Tibial nerve (tissue), 4 donors: ENCODE measurements around the gene MRNIP. TPM values are rescaled to one million over a fixed set of nuclear protein-coding genes. Genes with fewer than 3 reads are reported as not detected.
A peak's percentile ranks its signal among the peaks of the same experiment; 100 is the strongest.

Source experiments
- DNase-seq, 2 donors: peaks; one replicate each; pipeline ENCODE4 v3.0.0-alpha.2; 2019; ENCODE audit warnings: low spot score in 2 of 2
- H3K27ac ChIP-seq, 4 donors: fragments of 200-600 bp; sonication (generic) in 3 of 4; one replicate each; pipeline ENCODE4 v1.5.1; 2017 to 2019; ENCODE audit warnings: mild to moderate bottlenecking in 1 of 4
- H3K27me3 ChIP-seq, 2 donors: fragments of 200-600 bp; sonication (generic) in 1 of 2; one replicate each; pipeline versions ENCODE4 v1.5.1 to v1.6.0; 2017 to 2019
- H3K36me3 ChIP-seq, 3 donors: fragments of 200-600 bp; sonication (generic); one replicate each; pipeline ENCODE4 v1.5.1; 2018 to 2019
- H3K4me1 ChIP-seq, 4 donors: fragments of 200-600 bp; sonication (generic) in 3 of 4; one replicate each; pipeline ENCODE4 v1.5.1; 2017 to 2019
- H3K4me3 ChIP-seq, 4 donors: fragments of 200-600 bp; sonication (generic) in 3 of 4; one replicate each; pipeline ENCODE4 v1.5.1; 2017 to 2019; ENCODE audit warnings: mild to moderate bottlenecking in 1 of 4, moderate library complexity in 1 of 4
- H3K9me3 ChIP-seq, 4 donors: fragments of 200-600 bp; sonication (generic) in 3 of 4; one replicate each; pipeline ENCODE4 v1.5.1; 2017 to 2019
- CTCF ChIP-seq, 5 experiments: fragments of 200-600 bp in 3 of 5; fragments of 450-650 bp in 2 of 5; sonication (generic) in 3 of 5; IDR thresholded peaks; one replicate each; pipeline ENCODE4 v1.5.1; 2016 to 2019; ENCODE audit warnings: antibody characterized with exemption in 5 of 5, mild to moderate bottlenecking in 3 of 5, moderate library complexity in 2 of 5
- EP300 ChIP-seq, 2 donors: sonication (generic); formaldehyde crosslinking; IDR thresholded peaks; one replicate each; pipeline ENCODE4 v1.6.1; 2017; ENCODE audit warnings: antibody characterized with exemption in 2 of 2, mild to moderate bottlenecking in 1 of 2
- POLR2A ChIP-seq, 2 donors: fragments of 450-650 bp; IDR thresholded peaks; one replicate each; pipeline ENCODE4 v1.6.1; 2017; ENCODE audit warnings: antibody characterized with exemption in 2 of 2, mild to moderate bottlenecking in 2 of 2, moderate library complexity in 2 of 2
- WGBS, 2 donors: methylation state at CpG; one replicate each; pipeline ENCODE4 v1.1.5; 2018; 5-methylcytosine and 5-hydroxymethylcytosine counted together
- total RNA-seq, 4 donors: library from RNA; depleted of rRNA; stranded (reverse); fragments of >200 nt; gene quantifications; one replicate each; pipeline ENCODE4 v1.1.0, GENCODE V29; 2016

MRNIP gene
- total RNA-seq, 4 donors from 2014 or later: 48.5 to 82.4 (median 63.2) TPM

- H3K4me1 ChIP-seq: peaks cover 0 to 38% (median 33%) of the 10 kb centered on the region in 4 donors
- no peaks in the 10 kb centered on the region for H3K9me3 ChIP-seq
- DNase-seq: no peak
- WGBS, 2 donors: 31 to 53% methylated on average over 16 to 23 of the region's 23 CpGs
- H3K27me3 ChIP-seq: no peaks in the 10 kb centered on the region
- peak overlapping the region; percentile 41 to 65 (median 50) for H3K4me3 ChIP-seq
- TF ChIP-seq EP300 (IDR thresholded peaks at IDR 0.05) (no peak), POLR2A (IDR thresholded peaks at IDR 0.05) (no peak), CTCF (IDR thresholded peaks at IDR 0.05) (no peak)
- H3K27ac ChIP-seq: peak overlapping the region; percentile 76 to 100 (median 87)
- peaks cover 0 to 41% (median 0%) of the 10 kb centered on the region in 3 donors for H3K36me3 ChIP-seq
Measured at GRCh38 chr5:179816401-179816795, 42.2 kb downstream of the MRNIP start.

- DNase-seq: no peak
- 91 to 95% methylated on average over 21 of the region's 21 CpGs for WGBS, 2 donors
- Histone ChIP-seq H3K4me1 (peaks cover 0 to 38% (median 33%) of the 10 kb centered on the region in 4 donors), H3K4me3 (no peak overlapping the region), H3K36me3 (peaks cover 0 to 41% (median 0%) of the 10 kb centered on the region in 3 donors), H3K9me3 (no peaks in the 10 kb centered on the region), H3K27ac (no peak overlapping the region), H3K27me3 (no peaks in the 10 kb centered on the region)
- TF ChIP-seq CTCF (IDR thresholded peaks at IDR 0.05) (no peak), POLR2A (IDR thresholded peaks at IDR 0.05) (no peak), EP300 (IDR thresholded peaks at IDR 0.05) (no peak)
Measured at GRCh38 chr5:179815491-179816249, 42.9 kb downstream of the MRNIP start.

GRCh38 chr5:179814090-179814489 is 44.5 kb downstream of the MRNIP start:
- H3K27ac ChIP-seq: no peak overlapping the region
- H3K36me3 ChIP-seq: peaks cover 0 to 41% (median 0%) of the 10 kb centered on the region in 3 donors
- no peaks in the 10 kb centered on the region for H3K9me3 ChIP-seq
- no peak for DNase-seq
- peaks cover 0 to 25% (median 20%) of the 10 kb centered on the region in 4 donors for H3K4me1 ChIP-seq
- no peaks in the 10 kb centered on the region for H3K27me3 ChIP-seq
- no peak overlapping the region for H3K4me3 ChIP-seq
- 67 to 68% methylated on average over 3 of the region's 3 CpGs for WGBS, 2 donors
- TF ChIP-seq POLR2A (IDR thresholded peaks at IDR 0.05): no peak
- no peak for TF ChIP-seq EP300 (IDR thresholded peaks at IDR 0.05)
- TF ChIP-seq CTCF (IDR thresholded peaks at IDR 0.05): no peak

GRCh38 chr5:179812997-179813607 is 45.5 kb downstream of the MRNIP start:
- DNase-seq: no peak
- Histone ChIP-seq H3K27ac (no peak overlapping the region), H3K4me1 (peaks cover 0 to 21% (median 13%) of the 10 kb centered on the region in 4 donors), H3K27me3 (no peaks in the 10 kb centered on the region), H3K9me3 (no peaks in the 10 kb centered on the region), H3K4me3 (no peak overlapping the region), H3K36me3 (peaks cover 0 to 41% (median 0%) of the 10 kb centered on the region in 3 donors)
- WGBS, 2 donors: 94 to 96% methylated on average over 5 of the region's 5 CpGs
- TF ChIP-seq CTCF (IDR thresholded peaks at IDR 0.05): no peak
- TF ChIP-seq POLR2A (IDR thresholded peaks at IDR 0.05): no peak
- no peak for TF ChIP-seq EP300 (IDR thresholded peaks at IDR 0.05)
